GM18498 (cell line): ENCODE results near the gene ICOS.
"Not testable (repeated sequence)": the region's sequence is repeated elsewhere in the genome, so short reads cannot be mapped to it uniquely, and the experiment has no call there.

ENCODE experiments used
- ATAC-seq: cut with Tn5 transposase; IDR thresholded peaks from one replicate; pipeline ENCODE4 v1.9.1; 2021; ENCODE audit warnings: mild to moderate bottlenecking, moderate library complexity; ENCODE audit not compliant: unreplicated experiment

The ICOS gene

GRCh38 chr2:203972066-203972465 is 35.5 kb downstream of the ICOS start:
- no peak for ATAC-seq

GRCh38 chr2:203973000-203973399 is 36.4 kb downstream of the ICOS start:
- ATAC-seq, result peak; percentile 70

GRCh38 chr2:203973676-203974075 is 37.1 kb downstream of the ICOS start:
- ATAC-seq, result no peak

GRCh38 chr2:203975912-203976311 is 39.3 kb downstream of the ICOS start:
- ATAC-seq, result no peak

GRCh38 chr2:203982276-203982675 is 45.7 kb downstream of the ICOS start:
- no peak for ATAC-seq

- ATAC-seq, result no peak
These were observed 46.6 kb downstream of the ICOS start for GRCh38 chr2:203983064-203983715.

- not testable (repeated sequence) for ATAC-seq
These were observed 49.4 kb downstream of the ICOS start for GRCh38 chr2:203985978-203986377.

GRCh38 chr2:203987959-203988358 is 51.4 kb downstream of the ICOS start:
- ATAC-seq, result no peak

GRCh38 chr2:203988500-203989260 is 52.1 kb downstream of the ICOS start:
- no peak for ATAC-seq

- no peak for ATAC-seq
These were observed 53.0 kb downstream of the ICOS start for GRCh38 chr2:203989521-203989920.

GRCh38 chr2:203992509-203992908 is 55.9 kb downstream of the ICOS start:
- no peak for ATAC-seq

GRCh38 chr2:203993011-203993410 is 56.4 kb downstream of the ICOS start:
- ATAC-seq, result no peak

GRCh38 chr2:203993560-203993959 is 57.0 kb downstream of the ICOS start:
- ATAC-seq, result no peak

- ATAC-seq, result peak; percentile 55
These were observed 58.2 kb downstream of the ICOS start for GRCh38 chr2:203994735-203995134.

- ATAC-seq, result no peak
These were observed 60.1 kb downstream of the ICOS start for GRCh38 chr2:203996692-203997091.

GRCh38 chr2:203997481-203997880 is 60.9 kb downstream of the ICOS start:
- peak; percentile 51 for ATAC-seq

GRCh38 chr2:203997980-203998809 is 61.6 kb downstream of the ICOS start:
- ATAC-seq, result no peak

GRCh38 chr2:203999835-204000234 is 63.3 kb downstream of the ICOS start:
- ATAC-seq, result no peak

- no peak for ATAC-seq
These were observed 63.9 kb downstream of the ICOS start for GRCh38 chr2:204000446-204000845.

- ATAC-seq, result no peak
These were observed 66.9 kb downstream of the ICOS start for GRCh38 chr2:204003276-204003990.

GRCh38 chr2:204004912-204005311 is 68.3 kb downstream of the ICOS start:
- ATAC-seq, result no peak
